ENCODE data around the gene HSPD1. TPM values are rescaled to one million over a fixed set of nuclear protein-coding genes. Genes with fewer than 3 reads are reported as not detected.
"Not testable (repeated sequence)": the region's sequence is repeated elsewhere in the genome, so short reads cannot be mapped to it uniquely, and the experiment has no call there.

Gene HSPD1
- total RNA-seq, 1 experiment from 2014 or later, result 99.1 TPM

DNA sequence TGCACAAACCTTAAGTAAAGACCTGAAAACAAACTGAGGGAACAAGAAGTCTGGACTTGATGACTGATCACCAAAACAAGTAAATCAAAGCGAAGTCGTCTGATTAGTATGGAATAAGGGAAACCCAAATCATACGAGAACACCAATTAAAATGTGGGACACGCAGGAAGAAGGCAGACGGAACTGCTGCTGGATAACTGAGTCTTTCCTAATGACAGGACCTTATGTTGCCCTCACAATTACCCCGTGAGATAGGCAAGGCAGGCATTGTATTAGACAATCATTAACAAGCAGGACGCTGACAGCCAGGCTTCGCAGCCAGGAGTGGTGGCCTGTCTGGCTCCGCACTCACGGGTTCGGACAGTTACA, 46.9 kb downstream of the HSPD1 start:
- in situ Hi-C loops (cut with HindIII; ENCODE audit: low pct_unique_long_range_greater_than_20kb, low sequenced_read_pairs), result no loop called here
- DNase-seq (ENCODE audit: low read depth), result no peak

DNA sequence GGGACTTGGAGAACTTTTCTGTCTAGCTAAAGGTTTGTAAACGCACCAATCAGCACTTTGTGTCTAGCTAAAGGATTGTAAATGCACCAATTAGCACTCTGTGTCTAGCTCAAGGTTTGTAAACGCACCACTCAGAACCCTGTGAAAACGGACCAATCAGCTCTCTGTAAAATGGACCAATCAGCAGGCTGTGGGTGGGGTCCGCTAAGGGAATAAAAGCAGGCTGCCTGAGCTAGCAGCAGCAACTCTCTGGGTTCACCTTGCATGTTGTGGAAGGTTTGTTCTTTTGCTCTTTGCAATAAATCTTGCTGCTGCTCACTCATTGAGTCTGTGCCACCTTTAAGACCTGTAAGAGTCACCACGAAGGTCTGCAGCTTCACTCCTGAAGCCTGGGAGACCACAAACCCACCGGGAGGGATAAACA, 48.7 kb downstream of the HSPD1 start:
- in situ Hi-C loops (cut with HindIII; ENCODE audit: low pct_unique_long_range_greater_than_20kb, low sequenced_read_pairs); DNase-seq (ENCODE audit: low read depth): not testable (repeated sequence)

DNA sequence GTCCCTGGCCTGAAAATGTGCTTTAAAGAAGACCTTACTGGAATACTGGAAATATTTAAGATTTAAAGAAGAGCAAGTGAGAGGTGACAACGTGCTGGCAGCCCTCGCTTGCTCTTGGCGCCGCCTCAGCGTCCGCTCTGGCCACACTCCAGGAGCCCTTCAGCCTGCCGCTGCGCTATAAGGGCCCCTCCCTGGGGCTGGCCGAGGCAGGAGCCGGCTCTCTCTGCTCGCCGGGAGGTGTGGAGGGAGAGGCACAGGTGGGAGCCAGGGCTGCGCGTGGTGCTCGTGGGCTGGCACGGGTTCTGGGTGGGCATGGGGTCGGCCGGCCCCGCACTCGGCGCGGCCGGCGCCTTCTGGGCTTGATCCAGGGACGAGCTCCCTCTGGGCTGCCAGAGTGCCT, 49.2 kb downstream of the HSPD1 start:
- DNase-seq (ENCODE audit: low read depth), result no peak
- in situ Hi-C loops (cut with HindIII; ENCODE audit: low pct_unique_long_range_greater_than_20kb, low sequenced_read_pairs), result no loop called here

DNA sequence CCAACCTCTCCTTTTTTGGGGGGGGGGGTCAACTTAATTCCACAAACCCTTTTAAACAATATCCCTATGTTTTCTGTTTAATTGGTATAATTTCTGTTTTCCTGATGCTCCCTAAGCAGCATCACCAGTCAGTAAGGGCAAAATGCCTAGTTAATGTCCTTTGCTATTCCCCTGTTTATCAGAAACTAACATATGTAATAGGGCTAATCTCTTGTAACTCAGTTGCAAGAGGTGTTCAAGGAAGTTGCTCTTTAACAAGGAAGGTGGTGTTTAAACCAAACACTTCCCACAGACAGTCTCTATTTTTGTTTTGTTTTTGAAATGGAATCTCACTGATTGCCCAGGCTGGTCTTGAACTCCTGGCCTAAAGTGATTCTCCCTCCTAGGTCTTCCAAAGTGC, 52.8 kb downstream of the HSPD1 start:
- DNase-seq (ENCODE audit: low read depth), result no peak
- in situ Hi-C loops (cut with HindIII; ENCODE audit: low pct_unique_long_range_greater_than_20kb, low sequenced_read_pairs), result no loop called here

DNA sequence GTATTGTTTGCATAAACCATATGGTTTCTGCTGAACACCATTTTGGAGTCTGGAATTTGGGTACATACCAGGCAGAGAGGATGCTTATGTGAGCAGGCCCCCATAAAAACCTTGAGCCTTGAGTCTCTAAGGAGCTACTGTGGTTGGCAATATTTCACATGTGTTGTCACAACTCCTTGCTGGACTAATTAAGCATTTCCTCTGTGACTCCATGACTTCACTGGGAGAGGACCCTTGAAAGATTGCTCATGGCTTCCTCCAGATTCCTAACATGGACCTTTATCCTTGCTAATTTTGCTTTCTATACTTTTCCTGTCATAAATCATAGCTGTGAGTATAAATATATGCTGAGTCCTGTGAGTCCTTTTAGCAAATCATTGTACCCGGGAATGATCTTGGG, 53.9 kb downstream of the HSPD1 start:
- in situ Hi-C loops (cut with HindIII; ENCODE audit: low pct_unique_long_range_greater_than_20kb, low sequenced_read_pairs), result no loop called here
- no peak for DNase-seq (ENCODE audit: low read depth)

DNA sequence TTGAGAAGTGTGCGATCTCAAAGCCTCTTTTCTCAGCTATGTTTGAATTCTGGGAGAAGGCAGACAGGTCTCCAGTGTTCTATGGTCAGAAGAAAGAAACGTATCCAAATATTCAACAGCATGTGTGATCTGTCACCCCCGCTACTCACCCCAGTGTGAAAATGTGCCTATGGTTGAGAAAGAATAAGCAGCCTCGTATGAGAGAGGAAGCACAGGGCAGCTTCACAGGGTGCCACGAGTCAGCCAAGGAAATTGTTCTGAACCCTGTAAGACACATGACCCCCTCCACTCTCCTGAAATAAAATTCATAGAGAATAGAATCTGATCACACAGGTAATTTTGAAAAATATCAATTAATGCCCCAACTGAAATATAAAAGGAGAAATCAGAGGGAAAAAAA, 56.8 kb downstream of the HSPD1 start:
- in situ Hi-C loops (cut with HindIII; ENCODE audit: low pct_unique_long_range_greater_than_20kb, low sequenced_read_pairs), result no loop called here
- no peak for DNase-seq (ENCODE audit: low read depth)

DNA sequence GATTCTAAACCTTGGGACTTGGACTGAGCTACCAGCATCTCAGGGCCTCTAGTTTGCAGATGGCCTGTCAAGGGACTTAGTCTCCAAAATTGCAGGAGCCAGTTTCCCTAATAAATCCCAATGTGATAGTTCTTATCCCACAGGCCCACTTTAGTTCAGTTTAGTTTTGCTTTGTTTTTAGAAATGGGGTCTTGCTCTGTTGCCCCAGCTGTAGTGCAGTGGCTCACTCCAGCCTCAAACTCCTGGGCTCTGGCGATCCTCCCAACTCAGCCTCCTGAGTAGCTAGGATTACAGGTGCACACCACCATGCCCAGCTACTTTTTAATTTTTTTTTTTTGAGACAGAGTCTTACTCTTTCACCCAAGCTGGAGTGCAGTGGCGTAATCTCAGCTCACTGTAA, 62.3 kb downstream of the HSPD1 start:
- no peak for DNase-seq (ENCODE audit: low read depth)
- in situ Hi-C loops (cut with HindIII; ENCODE audit: low pct_unique_long_range_greater_than_20kb, low sequenced_read_pairs), result no loop called here

Other genes starting within 250 kb of the HSPD1 start
- gene ANKRD44, start 189.1 kb downstream of the HSPD1 start, total RNA-seq (2014; rRNA removed; shearing (Covaris generic); ENCODE audit: low replicate concordance), result 26.1 and 77.6 TPM in 2 replicates
- gene SF3B1, start 64.8 kb downstream of the HSPD1 start, total RNA-seq (2014; rRNA removed; shearing (Covaris generic); ENCODE audit: low replicate concordance), result 157 and 159 TPM in 2 replicates
- 37.8 and 42.4 TPM in 2 replicates for gene COQ10B, start 46.3 kb downstream of the HSPD1 start, total RNA-seq (2014; rRNA removed; shearing (Covaris generic); ENCODE audit: low replicate concordance)
- 174 and 209 TPM in 2 replicates for gene HSPE1, start 539 bp upstream of the HSPD1 start, total RNA-seq (2014; rRNA removed; shearing (Covaris generic); ENCODE audit: low replicate concordance)
- gene MOB4, start 16.2 kb upstream of the HSPD1 start, total RNA-seq (2014; rRNA removed; shearing (Covaris generic); ENCODE audit: low replicate concordance), result 13.1 and 40.1 TPM in 2 replicates
- gene RFTN2, start 175.7 kb upstream of the HSPD1 start, total RNA-seq (2014; rRNA removed; shearing (Covaris generic); ENCODE audit: low replicate concordance), result not detected in 2 replicates
- 2.4 and 6.6 TPM in 2 replicates for gene MARS2, start 205.5 kb upstream of the HSPD1 start, total RNA-seq (2014; rRNA removed; shearing (Covaris generic); ENCODE audit: low replicate concordance)